MM.1S (cell line): Measurements from ENCODE around the gene PAQR5.

Source experiments
- EZH2 ChIP-seq: fragments of 300-600 bp; sonication (generic); optimal IDR thresholded peaks from 2 replicates; pipeline ENCODE3; 2017; ENCODE audit warnings: low read depth, mild to moderate bottlenecking, antibody characterized with exemption, low read length, mixed read lengths
- EZH2phosphoT487 ChIP-seq: fragments of 300-600 bp; sonication (generic); IDR thresholded peaks from 2 replicates; pipeline ENCODE4 v1.6.1; 2018; ENCODE audit warnings: antibody characterized with exemption, low read length
- TF ChIP-seq, protein P1 (sequence below): fragments of 300-600 bp; sonication (generic); IDR thresholded peaks from 2 replicates; pipeline ENCODE4 v1.5.1; 2016; ENCODE audit warnings: antibody characterized with exemption, low read length, mixed read lengths

DNA sequence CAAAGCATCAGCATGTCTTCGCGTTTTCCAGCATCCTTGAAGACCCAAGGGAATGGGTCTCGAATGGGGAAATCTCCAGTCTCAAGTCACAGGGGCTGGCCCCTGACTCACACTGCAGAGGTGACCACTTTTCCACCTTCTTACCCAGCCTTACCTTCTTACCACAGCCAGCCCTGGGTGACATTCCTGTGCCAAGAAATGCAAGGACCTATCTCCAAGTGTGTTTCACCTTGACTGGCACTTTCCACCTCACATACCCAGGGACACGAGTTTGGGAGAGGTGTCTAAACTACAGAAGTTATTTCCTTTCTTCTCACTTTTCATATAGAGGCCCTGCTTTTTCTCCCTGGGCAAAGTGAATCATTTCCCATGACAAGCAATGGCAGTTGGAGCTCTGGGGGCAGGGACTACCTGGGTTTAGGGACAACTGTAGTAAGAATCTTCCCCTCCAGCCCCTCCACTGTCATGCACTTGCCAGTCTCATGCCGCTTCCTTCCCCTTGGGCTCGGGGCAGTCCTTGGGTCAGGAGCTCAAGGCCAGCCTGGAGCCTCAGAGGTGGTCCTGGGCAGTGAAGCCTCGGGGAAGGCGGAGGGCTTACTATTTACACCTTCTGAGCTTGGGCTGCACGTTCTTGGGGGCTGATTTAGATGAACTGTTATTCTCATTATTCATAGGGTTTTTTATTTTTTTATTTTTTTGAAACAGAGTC lies 16.8 kb downstream of the PAQR5 start:
- TF ChIP-seq, protein P1, sequence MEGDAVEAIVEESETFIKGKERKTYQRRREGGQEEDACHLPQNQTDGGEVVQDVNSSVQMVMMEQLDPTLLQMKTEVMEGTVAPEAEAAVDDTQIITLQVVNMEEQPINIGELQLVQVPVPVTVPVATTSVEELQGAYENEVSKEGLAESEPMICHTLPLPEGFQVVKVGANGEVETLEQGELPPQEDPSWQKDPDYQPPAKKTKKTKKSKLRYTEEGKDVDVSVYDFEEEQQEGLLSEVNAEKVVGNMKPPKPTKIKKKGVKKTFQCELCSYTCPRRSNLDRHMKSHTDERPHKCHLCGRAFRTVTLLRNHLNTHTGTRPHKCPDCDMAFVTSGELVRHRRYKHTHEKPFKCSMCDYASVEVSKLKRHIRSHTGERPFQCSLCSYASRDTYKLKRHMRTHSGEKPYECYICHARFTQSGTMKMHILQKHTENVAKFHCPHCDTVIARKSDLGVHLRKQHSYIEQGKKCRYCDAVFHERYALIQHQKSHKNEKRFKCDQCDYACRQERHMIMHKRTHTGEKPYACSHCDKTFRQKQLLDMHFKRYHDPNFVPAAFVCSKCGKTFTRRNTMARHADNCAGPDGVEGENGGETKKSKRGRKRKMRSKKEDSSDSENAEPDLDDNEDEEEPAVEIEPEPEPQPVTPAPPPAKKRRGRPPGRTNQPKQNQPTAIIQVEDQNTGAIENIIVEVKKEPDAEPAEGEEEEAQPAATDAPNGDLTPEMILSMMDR: no peak
- no peak for TF ChIP-seq EZH2
- no peak for TF ChIP-seq EZH2phosphoT487
